Keratinocyte (primary cell): ENCODE data around the gene EPG5. TPM values are rescaled to one million over a fixed set of nuclear protein-coding genes. Genes with fewer than 3 reads are reported as not detected.
A peak's percentile ranks its signal among the peaks of the same experiment; 100 is the strongest.
"Not testable (repeated sequence)": the region's sequence is repeated elsewhere in the genome, so short reads cannot be mapped to it uniquely, and the experiment has no call there.

Experiments
- DNase-seq: peaks from one replicate; pipeline ENCODE4 v3.0.0-alpha.2; 2011; ENCODE audit warnings: low read depth, missing footprints, low spot score
- FAIRE-seq: peaks from 2 replicates; lab custom pipeline; 2011; peaks lifted over from hg19 to GRCh38; lab: Jason Lieb, UNC
- H2AFZ ChIP-seq: 2 replicates; pipeline ENCODE4 v1.6.0; 2012; ENCODE audit warnings: low read length, control low read depth, inconsistent platforms; ENCODE audit not compliant: control insufficient read depth
- H3K27ac ChIP-seq: 2 replicates; pipeline ENCODE4 v1.5.1; 2011; ENCODE audit warnings: low read length; ENCODE audit not compliant: control insufficient read depth, insufficient read depth
- H3K27me3 ChIP-seq: 3 replicates; pipeline ENCODE4 v1.6.0; 2011; ENCODE audit warnings: low read length; ENCODE audit not compliant: control insufficient read depth, insufficient read depth; ENCODE audit errors: extremely low read depth
- H3K36me3 ChIP-seq, 2 experiments: 2 replicates in 1 of 2; 3 replicates in 1 of 2; pipeline ENCODE4 v1.5.1; 2011; ENCODE audit warnings: low read length in 2 of 2, mild to moderate bottlenecking in 1 of 2; ENCODE audit not compliant: control insufficient read depth in 2 of 2, insufficient read depth in 2 of 2; ENCODE audit errors: extremely low read depth in 1 of 2
- H3K4me1 ChIP-seq: 3 replicates; pipeline ENCODE4 v1.5.1; 2011; ENCODE audit warnings: low read length; ENCODE audit not compliant: control insufficient read depth, insufficient read depth; ENCODE audit errors: extremely low read depth
- H3K4me2 ChIP-seq: 3 replicates; pipeline ENCODE4 v1.6.0; 2011; ENCODE audit warnings: low read depth, low read length; ENCODE audit not compliant: control insufficient read depth, insufficient read depth; ENCODE audit errors: extremely low read depth
- H3K4me3 ChIP-seq, 3 experiments: fragments of 200-600 bp in 1 of 3; sonication (generic) in 1 of 3; 2 replicates in 2 of 3; 3 replicates in 1 of 3; pipeline ENCODE4 v1.5.1; 2011 to 2016; ENCODE audit warnings: low read length in 3 of 3, mild to moderate bottlenecking in 3 of 3, control low read depth in 2 of 3, inconsistent platforms in 1 of 3, low read depth in 1 of 3, mixed read lengths in 1 of 3, mixed run types in 1 of 3, moderate library complexity in 1 of 3; ENCODE audit not compliant: control insufficient read depth in 2 of 3, insufficient read depth in 2 of 3; ENCODE audit errors: extremely low read depth in 1 of 3
- H3K79me2 ChIP-seq: 2 replicates; pipeline ENCODE4 v1.6.0; 2012; ENCODE audit warnings: low read length; ENCODE audit not compliant: control insufficient read depth, insufficient read depth
- H3K9ac ChIP-seq: 3 replicates; pipeline ENCODE4 v1.6.0; 2011; ENCODE audit warnings: low read length; ENCODE audit not compliant: control insufficient read depth, insufficient read depth; ENCODE audit errors: extremely low read depth
- H3K9me1 ChIP-seq: 3 replicates; pipeline ENCODE4 v1.6.0; 2011; ENCODE audit warnings: low read length; ENCODE audit not compliant: control insufficient read depth, insufficient read depth; ENCODE audit errors: extremely low read depth
- H3K9me3 ChIP-seq: 2 replicates; pipeline ENCODE4 v1.5.1; 2012; ENCODE audit warnings: low read depth, low read length; ENCODE audit not compliant: control insufficient read depth
- H4K20me1 ChIP-seq: 3 replicates; pipeline ENCODE4 v1.6.0; 2011; ENCODE audit warnings: low read length; ENCODE audit not compliant: control insufficient read depth, insufficient read depth; ENCODE audit errors: extremely low read depth
- EZH2 ChIP-seq: IDR thresholded peaks from one replicate; pipeline ENCODE4 v1.6.1; 2012; ENCODE audit warnings: inconsistent platforms, mild to moderate bottlenecking, low read length, moderate library complexity
- dilution Hi-C: fragments of 300-500 bp; cut with MboI; formaldehyde crosslinking; loops from one replicate; pipeline ENCODE4 v1.7.0; 2020; ENCODE audit warnings: low sequenced_read_pairs; ENCODE audit not compliant: extremely low pct_ligation_motif_present
- polyA plus RNA-seq, 5 experiments: library from polyadenylated mRNA; depleted of rRNA in 3 of 5; stranded (reverse) in 3 of 5; stranded (forward) in 1 of 5; unstranded in 1 of 5; fragments of >200 nt; gene quantifications; 1 replicate in 1 of 5; 2 replicates in 3 of 5; 3 replicates in 1 of 5; pipeline versions ENCODE4 v1.2.1 to v1.2.3, GENCODE V29; 2011 to 2012; ENCODE audit warnings: missing spikeins in 2 of 5, low read depth in 1 of 5, low replicate concordance in 1 of 5
- TF ChIP-seq, protein P1 (sequence below), 3 experiments: IDR thresholded peaks in 1 of 3; conservative IDR thresholded peaks in 1 of 3; optimal IDR thresholded peaks in 1 of 3; 2 replicates in 2 of 3; 3 replicates in 1 of 3; pipeline versions ENCODE3 to v1.5.1; 2011; ENCODE audit warnings: low read length in 3 of 3, mild to moderate bottlenecking in 3 of 3, moderate library complexity in 2 of 3, control low read depth in 1 of 3, inconsistent platforms in 1 of 3; ENCODE audit not compliant: insufficient read depth in 2 of 3; ENCODE audit errors: extremely low read depth in 1 of 3

EPG5 gene
- polyA plus RNA-seq, 1 donor (not counting 4 experiments of a cell fraction or from before 2014, with no cell fraction given) = 17.8 TPM

DNA sequence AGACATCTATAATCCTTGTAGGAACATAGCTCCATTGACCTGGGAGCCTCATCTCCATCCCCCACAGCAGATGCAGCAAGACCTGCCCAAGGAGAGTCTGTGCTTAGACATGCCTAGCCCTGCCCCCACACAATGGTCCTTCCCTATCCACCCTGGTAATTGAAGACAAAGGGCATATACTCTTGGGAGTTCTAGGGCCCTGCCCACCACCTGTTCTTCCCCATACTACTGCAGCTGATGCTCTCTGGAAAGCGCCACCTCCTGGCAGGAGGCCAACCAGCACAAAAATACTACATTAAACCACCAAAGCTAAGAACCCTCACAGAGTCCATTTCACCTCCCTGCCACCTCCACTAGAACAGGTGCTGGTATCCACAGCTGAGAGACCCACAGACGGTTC lies 160.0 kb downstream of the EPG5 start:
- H3K9ac ChIP-seq, H4K20me1 ChIP-seq, H3K9me3 ChIP-seq, H3K27me3 ChIP-seq, dilution Hi-C loops, H3K4me3 ChIP-seq, H3K36me3 ChIP-seq, H3K9me1 ChIP-seq, H3K79me2 ChIP-seq, H2AFZ ChIP-seq: not testable (repeated sequence)
- peak overlapping the region; percentile 45 for H3K4me2 ChIP-seq
- DNase-seq (peak; percentile 73), FAIRE-seq (peak; percentile 92)
- peak overlapping the region; percentile 77 for H3K27ac ChIP-seq
- peaks cover 41% of the 10 kb centered on the region for H3K4me1 ChIP-seq

DNA sequence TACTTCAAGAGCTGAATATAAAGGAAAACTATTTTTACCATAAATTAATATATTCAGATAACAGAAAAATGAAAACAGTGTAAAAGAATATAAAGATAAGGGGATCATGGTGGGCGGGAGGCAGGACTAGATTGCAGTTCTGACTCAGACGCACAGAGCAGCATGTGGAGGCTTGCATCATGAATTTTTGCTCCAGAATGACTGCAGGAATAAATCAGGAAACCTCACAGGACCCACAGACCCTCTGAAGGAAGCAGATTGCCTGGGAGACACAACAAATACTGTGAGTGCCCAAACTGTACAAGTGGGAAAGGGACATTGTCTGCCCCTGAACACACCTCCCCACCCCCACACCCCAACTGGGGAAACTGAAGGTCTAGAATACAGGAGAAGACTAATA lies 160.9 kb downstream of the EPG5 start:
- H3K4me3 ChIP-seq = peak overlapping the region in 2 of 3 experiments; percentile 7 to 54
- DNase-seq = no peak
- peak overlapping the region; percentile 60 for H3K9ac ChIP-seq
- H2AFZ ChIP-seq = peak overlapping the region; percentile 17
- TF ChIP-seq, protein P1, sequence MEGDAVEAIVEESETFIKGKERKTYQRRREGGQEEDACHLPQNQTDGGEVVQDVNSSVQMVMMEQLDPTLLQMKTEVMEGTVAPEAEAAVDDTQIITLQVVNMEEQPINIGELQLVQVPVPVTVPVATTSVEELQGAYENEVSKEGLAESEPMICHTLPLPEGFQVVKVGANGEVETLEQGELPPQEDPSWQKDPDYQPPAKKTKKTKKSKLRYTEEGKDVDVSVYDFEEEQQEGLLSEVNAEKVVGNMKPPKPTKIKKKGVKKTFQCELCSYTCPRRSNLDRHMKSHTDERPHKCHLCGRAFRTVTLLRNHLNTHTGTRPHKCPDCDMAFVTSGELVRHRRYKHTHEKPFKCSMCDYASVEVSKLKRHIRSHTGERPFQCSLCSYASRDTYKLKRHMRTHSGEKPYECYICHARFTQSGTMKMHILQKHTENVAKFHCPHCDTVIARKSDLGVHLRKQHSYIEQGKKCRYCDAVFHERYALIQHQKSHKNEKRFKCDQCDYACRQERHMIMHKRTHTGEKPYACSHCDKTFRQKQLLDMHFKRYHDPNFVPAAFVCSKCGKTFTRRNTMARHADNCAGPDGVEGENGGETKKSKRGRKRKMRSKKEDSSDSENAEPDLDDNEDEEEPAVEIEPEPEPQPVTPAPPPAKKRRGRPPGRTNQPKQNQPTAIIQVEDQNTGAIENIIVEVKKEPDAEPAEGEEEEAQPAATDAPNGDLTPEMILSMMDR (optimal IDR thresholded peaks at IDR 0.05 in 1 of 3, IDR thresholded peaks at IDR 0.05 in 1 of 3, conservative IDR thresholded peaks at IDR 0.05 in 1 of 3; ENCODE audit: extremely low read depth in 1 of 3, insufficient read depth in 2 of 3, low read length in 3 of 3) = no peak
- no peak for TF ChIP-seq EZH2
- H3K36me3 ChIP-seq = no peaks in the 10 kb centered on the region
- peaks cover 1% of the 10 kb centered on the region for H3K9me3 ChIP-seq
- no peaks in the 10 kb centered on the region for H3K9me1 ChIP-seq
- peak overlapping the region; percentile 45 for H3K4me2 ChIP-seq
- peak overlapping the region; percentile 77 for H3K27ac ChIP-seq
- H3K27me3 ChIP-seq = no peaks in the 10 kb centered on the region
- H3K79me2 ChIP-seq = no peaks in the 10 kb centered on the region
- peak; percentile 81 for FAIRE-seq
- peaks cover 51% of the 10 kb centered on the region for H3K4me1 ChIP-seq
- dilution Hi-C loops = no loop called here
- no peaks in the 10 kb centered on the region for H4K20me1 ChIP-seq

- Histone ChIP-seq H3K9me3 (peaks cover 4% of the 10 kb centered on the region), H3K9ac (no peak overlapping the region), H3K27me3 (no peaks in the 10 kb centered on the region), H3K4me1 (peaks cover 52% of the 10 kb centered on the region), H3K9me1 (no peaks in the 10 kb centered on the region), H3K36me3 (no peaks in the 10 kb centered on the region), H3K4me2 (no peak overlapping the region), H4K20me1 (no peaks in the 10 kb centered on the region), H3K79me2 (no peaks in the 10 kb centered on the region), H3K27ac (peak overlapping the region; percentile 77), H3K4me3 (no peak overlapping the region), H2AFZ (no peak overlapping the region)
- DNase-seq (no peak), FAIRE-seq (no peak)
- TF ChIP-seq EZH2 = no peak
- TF ChIP-seq, protein P1 (optimal IDR thresholded peaks at IDR 0.05 in 1 of 3, IDR thresholded peaks at IDR 0.05 in 1 of 3, conservative IDR thresholded peaks at IDR 0.05 in 1 of 3; ENCODE audit: extremely low read depth in 1 of 3, insufficient read depth in 2 of 3, low read length in 3 of 3) = no peak
- dilution Hi-C loops = no loop called here
Measured at GRCh38 chr18:45805551-45805950, 161.6 kb downstream of the EPG5 start.
